Thoracic aorta (tissue), 2 donors: ENCODE measurements around the gene TCEA3. TPM values are rescaled to one million over a fixed set of nuclear protein-coding genes. Genes with fewer than 3 reads are reported as not detected.
A peak's percentile ranks its signal among the peaks of the same experiment; 100 is the strongest.

Source experiments
- ATAC-seq: fragments of 150-250 bp; one replicate; pipeline ENCODE4 v1.8.0; 2017; ENCODE audit warnings: low read depth; ENCODE audit not compliant: insufficient number of reproducible peaks, low FRiP score
- DNase-seq: peaks from one replicate; pipeline ENCODE4 v3.0.0-alpha.2; 2020; ENCODE audit warnings: low spot score
- H3K27ac ChIP-seq, 2 donors: fragments of 200-600 bp; sonication (generic); 1 replicate in 1 of 2; 2 replicates in 1 of 2; pipeline ENCODE4 v1.5.1; 2016; ENCODE audit warnings: mild to moderate bottlenecking in 2 of 2, moderate library complexity in 2 of 2
- H3K27me3 ChIP-seq: fragments of 200-600 bp; sonication (generic); replicated peaks from 2 replicates; pipeline ENCODE4 v1.6.0; 2016; ENCODE audit warnings: mild to moderate bottlenecking; ENCODE audit not compliant: insufficient read depth
- H3K36me3 ChIP-seq: fragments of 200-600 bp; sonication (generic); one replicate; pipeline ENCODE4 v1.5.1; 2016
- H3K4me1 ChIP-seq, 2 donors: fragments of 200-600 bp; sonication (generic); 1 replicate in 1 of 2; 2 replicates in 1 of 2; pipeline versions ENCODE4 v1.5.1 to v1.6.0; 2016; ENCODE audit warnings: low read depth in 2 of 2, mild to moderate bottlenecking in 1 of 2; ENCODE audit not compliant: control insufficient read depth in 1 of 2
- H3K4me3 ChIP-seq: fragments of 200-600 bp; sonication (generic); 2 replicates; pipeline ENCODE4 v1.5.1; 2016; ENCODE audit warnings: mild to moderate bottlenecking
- H3K9me3 ChIP-seq: fragments of 200-600 bp; sonication (generic); 2 replicates; pipeline ENCODE4 v1.5.1; 2016
- total RNA-seq, 2 donors: library from RNA; depleted of rRNA; stranded (reverse); fragments of >200 nt; gene quantifications; one replicate each; pipeline versions ENCODE4 v1.1.0 to v1.2.3, GENCODE V29; 2016
- TF ChIP-seq, protein P1 (sequence below): fragments of 200-600 bp; sonication (generic); IDR thresholded peaks from one replicate; pipeline ENCODE4 v1.5.1; 2019; ENCODE audit warnings: antibody characterized with exemption

TCEA3 gene
- total RNA-seq, 2 donors from 2014 or later: 22.2 to 39.5 TPM

DNA sequence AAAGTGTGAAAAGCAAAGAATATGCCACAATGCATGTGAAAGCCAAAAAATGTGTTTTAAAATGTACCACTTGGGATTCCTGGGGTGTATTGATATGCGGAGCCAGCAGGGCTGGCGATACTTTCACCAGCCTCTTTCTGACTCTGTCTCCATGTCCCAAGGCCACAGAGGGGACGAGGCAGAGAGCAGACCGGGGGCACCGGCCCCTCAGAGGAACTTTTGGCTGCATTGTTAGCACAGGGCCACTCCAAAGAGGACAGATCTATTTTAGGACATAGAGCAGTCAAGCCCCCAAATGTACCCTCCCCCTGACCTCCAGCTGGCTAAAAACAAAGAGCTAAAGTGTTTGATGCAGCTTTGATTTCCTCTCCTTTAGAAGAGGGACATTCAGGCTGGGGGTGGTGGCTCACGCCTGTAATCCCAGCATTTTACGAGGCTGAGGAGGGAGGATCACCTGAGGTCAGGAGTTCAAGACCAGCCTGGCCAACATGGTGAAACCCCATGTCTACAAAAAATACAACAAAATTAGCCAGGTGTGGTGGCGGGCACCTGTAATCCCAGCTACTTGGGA lies 29.3 kb downstream of the TCEA3 start:
- Histone ChIP-seq H3K27me3 (no peaks in the 10 kb centered on the region), H3K27ac (peak overlapping the region; percentile 28 to 41), H3K9me3 (no peaks in the 10 kb centered on the region), H3K4me3 (no peak overlapping the region), H3K36me3 (peaks cover 10% of the 10 kb centered on the region), H3K4me1 (peaks cover 0 to 17% of the 10 kb centered on the region in 2 donors)
- ATAC-seq: no peak
- no peak for DNase-seq
- TF ChIP-seq, protein P1, sequence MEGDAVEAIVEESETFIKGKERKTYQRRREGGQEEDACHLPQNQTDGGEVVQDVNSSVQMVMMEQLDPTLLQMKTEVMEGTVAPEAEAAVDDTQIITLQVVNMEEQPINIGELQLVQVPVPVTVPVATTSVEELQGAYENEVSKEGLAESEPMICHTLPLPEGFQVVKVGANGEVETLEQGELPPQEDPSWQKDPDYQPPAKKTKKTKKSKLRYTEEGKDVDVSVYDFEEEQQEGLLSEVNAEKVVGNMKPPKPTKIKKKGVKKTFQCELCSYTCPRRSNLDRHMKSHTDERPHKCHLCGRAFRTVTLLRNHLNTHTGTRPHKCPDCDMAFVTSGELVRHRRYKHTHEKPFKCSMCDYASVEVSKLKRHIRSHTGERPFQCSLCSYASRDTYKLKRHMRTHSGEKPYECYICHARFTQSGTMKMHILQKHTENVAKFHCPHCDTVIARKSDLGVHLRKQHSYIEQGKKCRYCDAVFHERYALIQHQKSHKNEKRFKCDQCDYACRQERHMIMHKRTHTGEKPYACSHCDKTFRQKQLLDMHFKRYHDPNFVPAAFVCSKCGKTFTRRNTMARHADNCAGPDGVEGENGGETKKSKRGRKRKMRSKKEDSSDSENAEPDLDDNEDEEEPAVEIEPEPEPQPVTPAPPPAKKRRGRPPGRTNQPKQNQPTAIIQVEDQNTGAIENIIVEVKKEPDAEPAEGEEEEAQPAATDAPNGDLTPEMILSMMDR: no peak

DNA sequence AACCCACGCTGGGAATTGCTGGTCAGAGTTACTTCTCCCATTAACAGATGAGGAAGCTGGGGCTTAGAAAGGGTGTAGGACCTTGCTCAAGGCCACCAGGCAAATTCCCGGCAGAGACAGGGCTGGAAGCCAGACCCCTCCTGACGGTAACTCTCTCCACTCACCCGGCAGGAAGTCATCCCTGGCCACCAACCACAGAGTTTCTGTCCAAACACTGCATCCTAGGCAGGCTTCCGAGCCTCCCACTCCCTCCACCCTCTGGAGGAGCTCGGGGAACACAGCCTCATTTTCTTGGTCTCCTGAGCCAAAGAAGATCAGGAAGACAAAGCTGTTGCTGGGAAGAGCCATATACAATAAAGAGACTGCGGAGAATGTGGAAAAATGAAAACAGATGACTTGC lies 29.9 kb downstream of the TCEA3 start:
- peak; percentile 18 for DNase-seq
- no peak for ATAC-seq
- no peaks in the 10 kb centered on the region for H3K27me3 ChIP-seq
- peaks cover 0 to 20% of the 10 kb centered on the region in 2 donors for H3K4me1 ChIP-seq
- no peaks in the 10 kb centered on the region for H3K9me3 ChIP-seq
- TF ChIP-seq, protein P1: no peak
- peak overlapping the region in 1 of 2 donors; percentile 41 for H3K27ac ChIP-seq
- H3K36me3 ChIP-seq: peaks cover 10% of the 10 kb centered on the region
- no peak overlapping the region for H3K4me3 ChIP-seq

DNA sequence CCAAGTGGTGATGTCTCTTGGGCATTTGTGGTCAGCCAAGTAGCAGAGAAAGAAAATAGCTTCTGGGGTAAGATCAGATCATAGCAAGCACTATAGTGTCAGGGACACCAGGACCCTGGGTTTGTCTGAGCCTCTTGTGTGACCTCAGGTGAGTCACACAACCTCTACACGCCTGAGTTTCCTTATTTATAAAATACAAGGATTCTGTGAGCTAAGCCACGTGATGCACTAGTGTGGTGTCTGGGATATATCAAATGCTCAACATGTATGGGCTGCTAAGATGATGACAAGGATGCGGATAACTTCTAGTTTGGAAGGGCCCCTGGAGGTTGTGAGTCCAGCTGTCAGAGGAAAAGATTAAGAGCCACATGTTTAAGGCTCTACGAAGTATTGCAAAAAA lies 30.4 kb downstream of the TCEA3 start:
- Histone ChIP-seq H3K4me1 (peaks cover 0 to 20% of the 10 kb centered on the region in 2 donors), H3K27ac (peak overlapping the region in 1 of 2 donors; percentile 41), H3K4me3 (no peak overlapping the region), H3K9me3 (no peaks in the 10 kb centered on the region), H3K36me3 (peaks cover 10% of the 10 kb centered on the region), H3K27me3 (no peaks in the 10 kb centered on the region)
- no peak for ATAC-seq
- DNase-seq: no peak
- TF ChIP-seq, protein P1: no peak

DNA sequence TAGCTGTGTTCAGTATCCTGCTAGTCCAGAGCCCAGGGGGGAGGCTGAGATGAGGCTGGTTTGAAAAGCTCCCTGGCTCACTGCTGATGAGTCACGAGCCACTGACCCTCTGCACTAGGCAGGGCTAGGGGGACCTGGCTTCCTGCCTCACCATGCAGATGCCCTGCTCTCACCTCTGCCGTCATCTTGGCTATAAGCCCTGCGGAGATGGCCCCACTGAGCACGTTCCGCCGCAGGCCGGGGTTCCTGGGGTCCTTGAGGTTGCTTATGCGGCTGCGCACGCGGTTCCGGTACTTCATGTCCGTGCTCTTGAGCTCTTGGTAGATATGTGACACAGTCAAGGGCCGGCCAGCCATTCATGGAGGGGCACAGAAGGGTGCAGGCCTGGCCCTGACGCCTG lies 30.8 kb downstream of the TCEA3 start:
- ATAC-seq (no peak), DNase-seq (no peak)
- no peaks in the 10 kb centered on the region for H3K27me3 ChIP-seq
- peaks cover 10% of the 10 kb centered on the region for H3K36me3 ChIP-seq
- TF ChIP-seq, protein P1: no peak
- no peak overlapping the region for H3K4me3 ChIP-seq
- H3K9me3 ChIP-seq: no peaks in the 10 kb centered on the region
- peaks cover 0 to 20% of the 10 kb centered on the region in 2 donors for H3K4me1 ChIP-seq
- peak overlapping the region in 1 of 2 donors; percentile 41 for H3K27ac ChIP-seq

DNA sequence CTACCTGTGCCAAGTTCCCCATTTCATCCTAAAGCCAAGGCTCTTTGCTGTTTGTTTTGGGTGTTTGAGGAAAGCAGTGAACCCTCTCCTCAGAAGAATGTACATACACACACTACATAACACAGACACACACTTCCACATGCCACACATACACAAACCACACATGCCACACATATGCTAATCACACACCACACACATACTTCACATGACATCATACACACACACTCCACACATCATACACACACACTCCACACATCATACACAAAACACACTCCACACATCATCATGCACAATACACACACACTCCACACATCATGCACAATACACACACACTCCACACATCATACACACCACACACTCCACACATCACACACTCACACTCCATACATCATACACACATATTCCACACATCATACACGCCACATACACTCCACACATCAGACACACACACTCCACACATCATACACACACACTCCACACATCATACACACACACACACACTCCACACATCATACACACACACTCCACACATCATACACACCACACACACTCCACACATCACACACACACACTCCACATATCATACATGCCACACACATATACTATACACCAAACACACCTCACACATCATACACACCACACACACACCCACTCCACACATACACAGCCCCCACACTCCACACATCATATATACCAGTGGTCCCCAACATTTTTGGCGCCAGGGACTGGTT lies 32.3 kb downstream of the TCEA3 start:
- H3K27ac ChIP-seq: no peak overlapping the region
- H3K27me3 ChIP-seq: no peaks in the 10 kb centered on the region
- H3K36me3 ChIP-seq: peaks cover 15% of the 10 kb centered on the region
- ATAC-seq: no peak
- peaks cover 0 to 20% of the 10 kb centered on the region in 2 donors for H3K4me1 ChIP-seq
- DNase-seq: no peak
- H3K9me3 ChIP-seq: no peaks in the 10 kb centered on the region
- TF ChIP-seq, protein P1: no peak
- no peak overlapping the region for H3K4me3 ChIP-seq
